Stimulated activated CD4-positive, alpha-beta T cell treated with anti-CD3 and anti-CD28 coated beads, Interleukin-15, amount 100 ng/mL, for 24 hours (primary cell): ENCODE measurements around the gene LRBA.
"Not testable (repeated sequence)": the region's sequence is repeated elsewhere in the genome, so short reads cannot be mapped to it uniquely, and the experiment has no call there.

ENCODE experiments used
- DNase-seq: peaks from one replicate; pipeline ENCODE4 v3.0.0-alpha.2; 2020

The LRBA gene

DNA sequence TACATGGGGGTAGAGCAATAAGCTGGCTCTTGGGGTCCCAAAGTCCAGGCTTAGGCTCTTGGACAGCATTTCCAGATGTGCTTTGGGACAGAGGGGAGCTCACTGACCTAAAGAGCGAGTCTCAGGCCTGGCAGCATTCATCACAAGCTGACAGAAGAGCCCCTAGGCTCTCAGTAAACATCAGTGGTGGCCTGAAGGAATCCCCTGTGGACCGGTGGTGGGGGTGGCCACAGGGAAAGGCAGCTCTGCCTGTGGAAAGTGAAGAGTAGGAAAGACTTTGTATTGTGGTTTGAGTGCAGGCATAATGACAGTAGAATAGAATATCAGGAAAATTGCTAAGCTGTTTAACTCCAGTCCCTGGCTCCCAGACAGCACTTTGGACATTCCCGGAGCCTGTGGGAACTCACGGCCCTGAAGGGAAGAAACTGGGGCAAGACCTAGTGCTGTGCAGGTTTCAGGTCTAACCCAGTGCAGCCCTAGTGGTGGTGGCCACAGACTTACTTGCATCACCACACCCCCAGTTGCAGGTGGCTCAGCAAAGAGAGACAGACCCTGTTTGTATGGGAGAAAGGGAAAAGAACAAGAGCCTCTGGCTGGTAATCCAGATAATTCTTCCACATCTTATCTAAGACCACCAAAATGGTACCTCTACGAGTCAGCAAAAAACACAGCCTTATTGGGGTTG lies 291.2 kb downstream of the LRBA start:
- DNase-seq = no peak

DNA sequence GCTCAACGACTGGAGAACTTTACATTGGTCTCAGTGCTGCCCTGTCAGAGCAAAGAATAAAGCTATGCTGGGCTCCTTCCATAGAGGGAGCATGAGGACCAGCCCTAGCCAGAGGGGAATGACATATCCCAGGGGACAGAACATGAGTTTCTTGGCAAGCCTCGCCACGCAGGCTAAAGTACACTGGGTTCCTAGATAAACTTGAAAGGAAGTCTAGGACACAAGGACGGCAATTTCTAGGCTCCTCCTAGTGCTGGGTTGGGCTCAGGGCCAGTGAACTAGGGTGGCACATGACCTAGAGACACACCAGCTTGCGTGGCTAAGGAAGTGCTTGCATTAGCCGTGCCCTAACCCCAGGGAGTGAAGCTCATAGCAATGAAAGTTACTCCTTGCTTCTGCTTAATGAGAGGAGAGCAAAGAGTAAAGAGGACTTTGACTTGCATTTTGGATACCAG lies 292.1 kb downstream of the LRBA start:
- DNase-seq = no peak

DNA sequence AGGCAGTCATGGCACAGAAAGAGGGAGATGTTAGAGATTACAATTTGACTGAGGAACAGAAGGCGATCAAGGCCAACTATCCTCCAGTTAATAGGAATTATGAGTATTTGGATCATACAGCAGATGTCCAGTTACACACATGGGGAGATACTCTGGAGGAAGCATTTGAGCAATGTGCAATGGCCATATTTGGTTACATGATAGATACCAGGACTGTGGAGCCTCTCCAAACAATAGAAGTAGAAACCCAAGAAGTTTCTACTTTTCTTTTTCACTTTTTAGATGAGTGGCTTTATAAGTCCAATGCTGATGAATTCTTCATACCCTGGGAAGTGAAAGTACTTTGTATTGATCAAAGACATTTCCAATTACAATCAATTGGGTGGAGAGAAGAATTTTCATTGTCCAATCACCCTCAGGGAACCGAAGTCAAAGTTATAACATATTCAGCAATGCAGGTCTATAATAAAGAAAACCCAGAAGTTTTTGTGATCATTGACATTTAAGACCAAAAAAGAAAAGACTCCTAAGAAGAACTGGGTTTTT lies 294.0 kb downstream of the LRBA start:
- no peak for DNase-seq

DNA sequence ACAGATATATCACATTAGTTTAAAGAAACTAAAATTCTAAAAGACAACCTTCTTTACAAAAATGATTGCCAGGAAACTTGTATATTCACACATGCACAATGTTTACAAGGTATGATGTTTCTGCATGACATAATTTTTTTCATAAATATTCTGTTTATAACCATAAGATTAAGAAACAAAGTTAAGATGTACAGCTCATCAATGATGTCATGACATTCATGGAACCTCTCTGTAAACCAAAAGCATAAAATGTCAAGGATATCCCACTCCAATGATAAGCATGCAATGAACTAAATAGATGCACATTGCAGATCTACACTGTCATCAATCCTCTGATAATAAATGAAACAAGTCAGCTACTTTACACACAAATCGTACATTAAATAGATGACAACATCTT lies 297.1 kb downstream of the LRBA start:
- no peak for DNase-seq

DNA sequence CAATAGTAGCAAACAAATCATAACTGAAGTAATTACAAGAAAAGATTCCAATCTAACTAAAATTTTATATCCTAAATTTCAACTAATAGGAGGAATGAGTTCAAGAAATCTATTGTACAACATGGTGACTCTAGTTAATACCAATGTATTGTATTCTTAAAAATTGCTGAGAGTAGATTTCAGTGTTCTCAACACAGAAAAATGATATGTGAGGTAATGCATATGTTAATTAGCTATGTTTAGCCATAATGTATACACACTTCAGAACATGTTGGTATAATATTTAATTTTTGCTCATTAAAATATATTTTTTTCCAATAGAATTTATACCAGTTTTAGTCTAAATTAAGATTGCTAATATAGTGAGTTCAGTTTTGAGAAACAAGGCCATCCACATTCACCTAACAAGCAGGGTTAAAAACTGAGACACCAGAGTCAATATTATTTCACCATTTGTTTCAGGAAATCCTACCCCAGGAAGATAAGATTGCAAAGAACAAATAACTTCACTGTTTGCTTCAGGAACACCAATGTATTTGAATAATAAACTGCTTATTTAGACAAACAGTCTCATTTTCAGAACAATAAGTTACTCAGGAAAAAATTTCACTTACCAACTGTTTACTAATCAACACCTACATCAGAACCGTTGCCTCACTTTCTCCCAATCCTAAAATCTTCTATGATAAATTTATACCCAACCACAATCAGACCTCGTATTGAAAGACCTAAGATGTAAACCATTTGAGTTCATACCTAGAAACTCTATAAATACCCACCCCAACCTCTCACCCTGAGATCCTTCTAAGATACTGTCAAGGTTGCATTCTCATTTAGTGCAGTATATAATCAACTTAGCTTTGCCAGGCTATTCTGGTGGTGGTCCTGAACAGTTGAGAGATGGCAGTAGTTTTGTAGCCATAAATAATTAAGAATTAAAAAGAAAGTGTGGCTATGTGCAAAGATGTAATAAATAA lies 300.3 kb downstream of the LRBA start:
- DNase-seq = no peak

DNA sequence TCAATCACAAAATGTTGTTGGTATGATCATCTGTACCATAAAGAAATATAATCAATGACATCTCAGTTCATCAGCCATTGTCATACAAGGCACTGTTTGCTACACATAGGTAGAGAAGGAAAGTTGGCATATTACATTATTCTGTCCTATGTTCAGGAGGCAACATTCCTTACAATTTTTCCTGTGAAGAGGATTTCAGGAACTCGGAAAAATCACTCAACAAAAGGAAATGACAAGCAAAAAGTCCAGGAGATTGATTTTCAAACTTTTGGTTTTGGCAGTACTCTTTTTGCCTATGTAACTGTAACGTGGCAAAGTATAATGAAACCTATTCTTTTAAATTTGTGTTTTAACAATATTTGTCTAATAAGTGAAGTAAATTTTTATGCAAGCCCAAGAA lies 301.8 kb downstream of the LRBA start:
- no peak for DNase-seq

DNA sequence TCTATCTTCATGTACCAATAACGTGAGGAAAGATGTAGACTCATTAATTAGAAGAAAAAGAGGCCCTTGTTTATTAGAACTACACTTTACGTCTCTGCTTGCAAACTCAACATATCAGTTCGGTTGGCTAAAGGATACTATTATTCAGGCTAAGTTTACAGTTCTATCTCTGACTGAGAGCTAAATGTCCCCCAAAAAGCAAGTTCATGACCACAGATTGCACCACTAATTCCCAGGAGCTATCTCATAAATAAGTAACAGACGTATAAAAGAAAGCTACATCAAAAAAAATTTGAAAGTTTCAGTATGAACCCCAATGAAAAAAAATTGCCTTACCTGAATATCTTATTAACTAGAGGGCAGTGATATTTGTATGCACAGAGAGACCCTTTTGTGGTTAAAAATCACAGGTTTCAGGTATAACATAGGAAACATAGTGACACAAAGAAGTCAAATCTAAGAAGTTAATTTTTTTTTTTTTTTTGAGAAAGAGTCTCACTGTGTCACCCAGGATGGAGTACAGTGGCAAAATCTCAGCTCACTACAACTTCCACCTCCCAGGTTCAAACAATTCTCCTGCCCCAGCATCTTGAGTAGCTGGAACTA lies 304.2 kb downstream of the LRBA start:
- no peak for DNase-seq

DNA sequence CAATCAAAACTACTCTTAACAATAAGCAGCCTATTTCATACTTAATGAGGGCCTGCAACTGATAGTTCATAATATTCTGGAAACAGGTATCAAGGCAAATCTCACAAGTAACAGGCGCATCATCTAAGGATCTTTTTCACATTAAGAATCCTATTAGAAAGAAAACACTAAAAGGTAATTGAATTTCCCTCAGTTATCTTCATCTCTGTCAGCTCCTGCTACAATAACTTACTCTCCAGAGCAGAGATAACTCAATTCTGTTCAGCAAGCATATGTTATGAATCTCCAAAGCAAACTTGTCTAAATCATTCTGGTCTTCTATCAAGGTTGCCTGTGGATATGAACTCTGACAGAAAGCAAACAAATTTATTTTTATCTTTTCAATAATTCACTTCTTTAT lies 307.1 kb downstream of the LRBA start:
- DNase-seq = no peak

DNA sequence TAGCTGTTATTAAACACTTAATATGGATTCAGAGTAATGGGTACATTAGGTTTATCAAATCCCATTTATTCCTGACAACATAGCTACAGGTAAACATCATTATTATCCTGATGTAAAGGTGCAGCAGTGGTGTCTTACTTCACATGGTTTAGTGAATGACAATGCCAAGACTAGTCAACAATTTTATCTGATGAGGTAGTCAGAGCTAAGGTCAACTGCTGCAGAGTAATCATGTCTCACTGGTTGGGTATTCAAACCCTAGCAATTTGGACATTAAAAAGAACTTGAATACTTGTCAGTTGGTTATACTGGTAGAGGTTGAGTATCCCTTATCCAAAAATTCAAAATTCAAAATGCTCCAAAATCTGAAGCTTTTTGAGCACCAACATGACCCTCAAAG lies 315.5 kb downstream of the LRBA start:
- no peak for DNase-seq

DNA sequence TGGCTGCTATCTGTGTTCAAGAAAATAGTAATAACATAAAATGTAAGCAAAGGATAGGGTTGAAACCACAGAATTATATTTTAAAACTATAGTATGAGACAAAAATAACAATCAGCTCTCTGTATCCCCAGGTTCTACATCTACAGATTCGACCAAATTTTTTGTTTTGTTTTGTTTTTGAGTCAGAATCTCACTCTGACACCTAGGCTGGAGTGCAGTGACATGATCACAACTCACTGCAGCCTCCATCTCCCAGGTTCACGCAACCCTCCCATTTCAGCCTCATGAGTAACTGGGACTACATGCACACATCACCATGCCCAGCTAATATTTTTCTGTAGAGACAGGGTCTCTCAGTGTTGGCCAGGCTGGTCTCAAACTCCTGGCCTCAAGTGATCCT lies 319.9 kb downstream of the LRBA start:
- DNase-seq = no peak

DNA sequence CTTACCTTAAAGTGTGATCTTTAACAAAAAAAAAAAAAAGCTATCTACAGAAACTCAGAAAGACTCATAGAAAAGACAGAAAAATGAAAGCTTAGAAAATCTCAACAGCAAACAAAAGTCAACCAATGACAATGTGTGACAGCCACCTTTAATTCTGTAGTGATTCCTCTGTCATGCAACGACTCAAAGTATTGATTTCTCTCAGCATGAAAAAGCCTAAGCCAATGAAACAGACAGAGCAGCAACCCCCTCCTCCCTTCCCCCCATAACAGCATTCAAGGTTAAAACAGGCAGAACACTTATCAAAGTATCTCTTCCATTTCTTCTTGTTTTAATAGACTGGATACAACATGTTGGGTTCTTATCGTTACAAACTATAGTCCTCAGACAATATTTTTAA lies 320.6 kb downstream of the LRBA start:
- no peak for DNase-seq

DNA sequence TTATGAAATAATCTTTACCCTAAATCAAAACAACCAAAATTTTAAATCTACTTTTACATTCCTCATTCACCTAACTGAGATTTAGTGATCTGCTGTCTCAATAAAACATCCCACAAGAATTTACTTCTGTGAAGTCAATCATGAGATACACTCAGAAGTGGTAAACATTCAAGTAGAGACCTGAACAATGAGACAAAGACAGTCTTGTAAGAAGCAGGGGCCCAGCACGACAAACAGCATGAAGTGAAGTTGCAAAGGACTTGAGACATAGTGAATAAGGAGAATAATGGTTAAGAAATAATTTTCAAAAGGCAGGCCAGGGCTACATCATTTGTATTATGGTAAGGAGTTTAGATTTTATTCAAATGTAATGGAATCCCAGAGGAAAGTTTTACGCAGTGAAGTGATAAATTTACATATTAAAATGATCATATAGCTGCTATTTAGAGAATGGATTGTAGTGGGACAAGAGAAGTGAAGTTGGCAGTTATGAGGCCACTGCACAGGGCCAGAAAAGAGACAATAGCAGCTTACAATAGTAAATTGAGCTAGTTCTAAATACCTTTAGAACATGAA lies 331.2 kb downstream of the LRBA start:
- no peak for DNase-seq

DNA sequence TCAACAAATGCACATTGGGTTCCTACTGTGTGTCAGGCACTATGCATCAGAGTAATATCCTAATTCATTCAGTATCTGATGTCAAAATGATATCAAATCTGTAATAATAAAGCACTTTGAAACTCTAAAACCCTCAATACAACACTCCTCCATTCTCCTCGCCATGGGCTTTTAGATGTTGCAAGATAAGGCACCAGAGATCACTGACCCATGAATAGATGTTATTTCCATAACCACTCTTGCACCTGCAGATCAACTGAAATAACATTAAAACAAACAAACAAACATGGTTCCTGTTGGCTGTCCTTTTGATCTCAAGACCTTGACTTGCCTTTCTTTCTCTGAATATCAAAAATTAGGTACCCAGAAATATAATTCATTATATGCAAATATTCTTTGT lies 333.0 kb downstream of the LRBA start:
- DNase-seq = no peak

DNA sequence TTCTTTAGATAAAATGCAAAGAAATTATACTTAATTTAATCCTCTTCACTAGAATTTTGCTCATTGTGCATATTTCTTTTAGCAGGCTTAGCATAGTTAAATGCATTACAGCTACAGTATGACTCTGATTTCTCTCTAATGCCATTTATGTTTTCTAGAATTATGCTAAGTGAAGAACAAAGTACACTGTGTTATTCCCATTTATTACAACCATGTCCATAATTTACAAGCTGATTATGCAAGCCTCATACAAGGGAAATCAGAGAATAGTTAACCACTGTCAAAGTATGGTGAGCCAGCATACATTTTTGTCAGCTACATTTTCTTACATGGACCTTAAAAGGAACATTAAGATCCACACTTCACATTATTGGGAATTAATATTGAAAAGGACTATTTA lies 334.0 kb downstream of the LRBA start:
- no peak for DNase-seq

DNA sequence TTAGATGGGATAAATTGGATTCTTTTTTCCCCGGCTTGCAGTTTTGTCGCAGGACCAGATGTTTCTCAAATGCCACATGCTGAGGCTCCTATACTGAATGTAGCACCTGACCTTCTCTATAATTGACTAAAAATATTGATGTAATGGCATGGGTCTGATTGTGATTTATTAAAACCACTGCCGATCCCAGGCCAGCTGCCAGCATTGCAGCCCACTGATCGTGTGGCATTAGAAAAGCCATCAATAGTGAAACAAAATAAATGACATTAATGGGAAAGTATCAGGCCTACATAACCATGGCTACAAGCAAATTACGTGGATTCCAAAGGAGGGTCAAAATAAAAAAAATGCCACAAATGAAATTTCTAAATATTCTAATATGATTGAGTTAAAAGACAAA lies 334.4 kb downstream of the LRBA start:
- DNase-seq = no peak

DNA sequence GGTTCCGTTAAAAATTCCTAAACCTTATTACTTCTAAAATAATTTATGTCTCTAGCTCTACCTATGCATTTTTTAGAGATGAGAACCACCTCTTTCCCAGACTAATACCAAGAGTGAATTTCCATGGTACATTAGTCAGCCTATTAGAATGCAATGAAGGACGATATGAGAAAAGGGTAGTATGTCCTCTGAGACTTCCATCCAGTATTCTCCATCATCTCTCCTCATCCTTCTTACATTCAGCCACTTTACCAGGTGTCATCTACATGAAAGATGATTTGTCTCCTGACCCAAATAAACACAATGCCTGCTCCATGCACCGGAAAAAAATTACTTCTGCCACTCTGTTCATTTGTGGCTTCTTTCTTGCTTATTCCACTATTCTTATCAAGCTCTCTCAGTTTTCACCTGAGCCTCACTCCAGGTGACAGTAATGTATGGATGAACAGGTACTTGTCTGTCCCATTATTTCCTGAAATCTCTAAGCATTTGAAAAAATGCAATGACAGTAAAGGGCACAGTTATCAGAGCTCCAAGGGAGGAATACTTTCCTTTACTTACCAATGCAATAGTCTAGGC lies 335.2 kb downstream of the LRBA start:
- no peak for DNase-seq

DNA sequence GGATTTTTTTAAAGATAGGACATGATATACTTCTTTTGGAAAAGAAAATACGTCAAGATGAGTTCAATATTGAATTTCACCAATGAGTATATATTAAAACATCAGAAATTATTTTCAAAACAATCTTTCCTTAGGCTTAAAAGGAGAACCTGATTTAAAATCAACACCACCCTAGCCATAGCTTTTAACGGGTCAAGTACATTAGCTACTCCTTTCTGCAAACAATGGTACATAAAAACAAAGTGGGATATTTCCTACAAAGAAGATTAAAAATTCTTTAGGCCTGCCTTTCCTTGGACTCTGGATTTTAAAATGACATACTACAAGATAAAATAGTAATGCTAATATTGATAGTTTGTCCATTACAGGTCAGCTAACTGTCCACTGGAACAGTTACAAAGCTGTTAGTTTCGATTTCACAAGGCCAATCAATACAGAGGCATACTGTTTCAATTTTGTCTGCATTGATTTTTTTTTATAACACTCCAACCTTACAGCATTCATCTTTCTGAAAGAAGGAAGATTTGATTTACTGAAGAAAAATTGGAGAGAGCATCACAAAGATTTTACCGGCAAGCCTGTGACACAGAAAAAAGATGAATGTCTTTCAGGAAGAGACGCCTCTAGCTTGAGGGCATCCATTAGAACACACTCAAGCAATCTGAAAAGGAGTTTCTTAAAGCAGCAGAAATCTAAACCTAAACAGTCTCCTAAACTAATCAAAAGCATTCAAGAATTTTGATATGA lies 335.9 kb downstream of the LRBA start:
- DNase-seq = no peak

DNA sequence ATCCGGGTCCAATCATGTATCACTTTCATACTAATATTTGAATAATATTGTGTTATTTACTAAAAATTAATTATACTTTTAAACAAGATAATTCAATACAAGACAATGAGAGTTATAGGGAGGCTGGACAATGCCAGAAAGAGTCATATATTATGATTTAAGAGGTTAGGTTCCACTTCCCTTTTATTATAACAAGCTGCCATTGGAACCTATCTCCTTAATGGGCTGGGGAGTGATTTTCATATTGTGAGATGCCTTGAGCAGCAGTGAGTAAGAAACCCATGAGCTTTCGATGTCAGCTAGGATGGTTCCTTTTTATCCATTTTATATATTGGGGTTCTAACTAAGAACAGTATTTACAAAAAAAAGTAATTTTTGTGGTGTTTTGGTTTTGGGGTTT lies 341.3 kb downstream of the LRBA start:
- no peak for DNase-seq

DNA sequence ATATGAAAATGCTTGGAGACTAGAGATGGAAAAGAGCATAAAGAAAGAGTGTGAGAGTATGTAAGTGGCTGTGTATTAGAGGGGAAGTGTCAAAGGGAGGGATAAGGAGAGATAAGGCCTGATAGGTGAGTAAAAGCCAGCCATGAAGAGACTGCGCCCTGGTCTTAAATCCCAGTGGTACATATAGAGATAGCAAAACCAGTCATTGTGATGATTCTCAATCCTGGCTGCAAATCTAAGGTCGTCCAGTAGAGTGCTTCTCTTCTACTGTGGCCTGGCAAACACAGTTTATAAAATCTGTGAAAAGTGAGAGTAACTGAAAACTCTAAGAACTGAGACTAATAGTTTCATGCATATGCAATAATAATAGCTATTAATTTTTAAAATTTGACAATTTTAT lies 346.3 kb downstream of the LRBA start:
- no peak for DNase-seq

DNA sequence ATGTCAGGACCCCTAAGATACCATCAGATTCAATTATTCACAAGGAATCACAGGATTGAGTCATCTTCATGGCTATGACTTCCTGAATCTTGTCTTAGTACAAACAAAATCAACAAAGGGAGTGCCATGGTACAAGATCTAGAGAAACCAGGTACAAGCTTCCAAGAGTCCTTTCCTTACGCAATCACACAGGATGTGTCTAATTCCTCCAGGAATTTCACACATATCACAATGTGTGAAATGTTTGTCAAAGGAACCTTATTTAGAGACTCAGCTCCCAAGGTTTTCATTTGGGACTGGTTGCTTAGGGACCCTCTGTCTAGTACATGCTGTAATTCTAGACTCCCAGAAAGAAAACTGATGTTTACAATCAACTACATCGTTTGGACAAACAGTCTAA lies 350.1 kb downstream of the LRBA start:
- DNase-seq = no peak

DNA sequence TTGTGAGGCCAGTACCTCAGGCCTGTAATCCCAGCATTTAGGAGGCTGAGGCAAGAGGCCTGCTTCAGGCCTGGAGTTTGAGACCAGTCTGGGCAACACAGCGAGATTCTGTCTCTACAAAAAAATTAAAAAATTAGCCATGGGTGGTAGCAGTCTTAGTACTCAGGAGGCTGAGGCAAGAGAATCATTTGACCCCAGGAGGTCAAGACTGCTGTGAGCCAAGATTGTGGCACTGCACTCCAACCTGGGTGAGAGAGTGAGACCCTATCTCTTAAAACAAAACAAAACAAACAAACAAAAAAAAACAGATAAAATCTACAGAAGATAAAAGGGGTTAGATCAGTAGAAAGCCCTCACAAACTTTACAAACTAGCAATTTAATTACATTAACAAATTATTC lies 352.4 kb downstream of the LRBA start:
- no peak for DNase-seq

DNA sequence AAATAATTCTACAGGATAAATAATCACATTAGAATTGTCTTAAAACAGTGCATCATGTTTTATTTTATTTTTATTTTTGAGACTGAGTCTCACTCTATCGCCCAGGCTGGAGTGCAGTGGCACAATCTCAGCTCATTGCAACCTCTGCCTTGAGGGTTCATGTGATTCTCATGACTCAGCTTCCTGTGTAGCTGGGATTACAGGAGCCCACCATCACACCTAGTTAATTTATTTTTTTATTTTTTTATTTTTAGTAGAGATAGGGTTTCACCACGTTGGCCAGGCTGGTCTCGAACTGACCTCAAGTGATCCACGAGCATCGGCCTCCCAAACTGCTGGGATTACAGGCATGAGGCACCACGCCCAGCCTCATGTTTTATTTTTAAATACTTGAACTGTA lies 353.5 kb downstream of the LRBA start:
- DNase-seq = not testable (repeated sequence)
